ENCODE measurements around the gene PSTPIP2. TPM values are rescaled to one million over a fixed set of nuclear protein-coding genes. Genes with fewer than 3 reads are reported as not detected.

The PSTPIP2 gene
- total and polyA plus RNA-seq, 2 of the 4 experiments (the other 2 are of a cell fraction) = 10.4 to 12.4 TPM

DNA sequence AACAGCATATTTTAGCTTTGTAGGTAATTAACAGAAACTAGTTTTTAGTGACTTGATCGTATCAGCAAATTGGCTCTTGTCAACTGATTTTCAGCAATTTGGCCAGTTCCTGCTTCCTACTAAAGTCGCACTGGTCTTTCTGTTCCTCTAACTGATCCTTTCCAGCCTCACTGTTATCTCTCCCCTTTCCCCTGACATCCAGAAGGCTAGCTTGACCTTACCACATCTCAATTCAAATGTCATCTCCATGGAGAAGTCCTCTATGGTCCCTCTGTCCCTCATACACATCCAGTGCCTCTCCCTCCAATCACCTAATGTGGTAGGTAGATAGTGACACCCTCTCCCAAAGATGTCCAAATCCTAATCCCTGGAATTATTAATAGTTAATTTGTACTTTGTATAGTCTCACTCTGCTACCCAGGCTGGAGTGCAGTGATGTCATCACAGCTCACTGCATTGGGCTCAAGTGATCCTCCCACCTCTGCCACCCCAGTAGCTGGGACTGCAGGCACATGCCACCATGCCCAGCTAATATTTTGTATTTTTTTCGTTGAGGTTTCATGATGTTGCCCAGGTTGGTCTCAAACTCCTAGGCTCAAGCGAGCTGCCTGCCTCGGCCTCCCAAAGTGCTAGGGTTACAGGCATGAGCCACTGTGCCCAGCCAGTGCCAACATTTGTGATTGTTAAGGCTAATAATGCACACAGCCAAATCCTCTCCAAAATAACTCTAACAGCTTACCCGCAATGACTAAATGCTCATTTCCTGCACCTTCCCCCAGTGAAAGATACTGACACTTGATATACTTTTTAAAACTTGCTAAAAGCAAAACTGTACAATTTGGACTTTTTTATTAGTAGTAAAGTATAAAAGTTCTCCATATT, 16.9 kb downstream of the PSTPIP2 start (continued):
- TF ChIP-seq, protein P1, sequence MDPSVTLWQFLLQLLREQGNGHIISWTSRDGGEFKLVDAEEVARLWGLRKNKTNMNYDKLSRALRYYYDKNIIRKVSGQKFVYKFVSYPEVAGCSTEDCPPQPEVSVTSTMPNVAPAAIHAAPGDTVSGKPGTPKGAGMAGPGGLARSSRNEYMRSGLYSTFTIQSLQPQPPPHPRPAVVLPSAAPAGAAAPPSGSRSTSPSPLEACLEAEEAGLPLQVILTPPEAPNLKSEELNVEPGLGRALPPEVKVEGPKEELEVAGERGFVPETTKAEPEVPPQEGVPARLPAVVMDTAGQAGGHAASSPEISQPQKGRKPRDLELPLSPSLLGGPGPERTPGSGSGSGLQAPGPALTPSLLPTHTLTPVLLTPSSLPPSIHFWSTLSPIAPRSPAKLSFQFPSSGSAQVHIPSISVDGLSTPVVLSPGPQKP (IDR thresholded peaks at IDR 0.05; ENCODE audit: borderline replicate concordance, low read depth, low read length) = no peak

DNA sequence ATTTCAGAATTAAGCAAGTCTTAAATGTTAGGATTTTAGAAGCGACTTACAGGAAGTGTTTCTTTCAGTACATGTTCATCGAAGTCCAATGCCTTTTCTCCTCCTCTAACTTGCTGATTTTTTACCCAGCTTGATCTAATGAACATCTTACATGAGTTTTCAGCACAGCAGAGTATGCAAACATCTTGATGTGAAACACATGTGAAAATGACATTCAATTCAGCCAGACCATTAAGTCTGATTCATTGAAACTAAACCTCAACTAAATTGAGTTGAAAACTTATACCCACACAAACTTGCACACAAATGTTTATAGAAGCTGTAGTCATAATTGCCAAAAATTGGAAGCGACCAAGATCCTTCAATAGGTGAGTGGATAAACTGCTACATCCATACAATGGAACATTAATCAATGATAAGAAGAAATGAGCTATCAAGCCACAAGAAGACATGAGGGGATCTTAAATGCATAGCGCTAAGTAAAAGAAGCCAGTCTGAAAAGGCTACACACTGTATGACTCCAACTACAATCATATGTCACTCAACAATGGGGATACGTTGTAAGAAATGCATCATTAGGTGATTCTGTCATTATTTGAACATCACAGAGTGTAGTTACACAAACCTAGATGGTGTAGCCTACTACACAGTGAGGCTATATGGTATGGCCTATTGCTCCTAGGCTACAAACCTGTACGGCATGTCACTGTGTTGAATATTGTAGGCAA, 18.5 kb downstream of the PSTPIP2 start:
- H3K4me1 ChIP-seq (ENCODE audit: control insufficient read depth, insufficient read depth, low read length) = peaks cover 8% of the 10 kb centered on the region
- ChIA-PET POLR2A (ENCODE audit: unreplicated experiment) (no interaction called here), CTCF (interaction anchor here (0.7 kb wide), 1 partner anchor 77 kb away, joined by 4 read pairs; no protein-coding TSS in a partner anchor)
- no TSS peak for BruUV-seq (replicated peaks)
- H2BK120ac ChIP-seq (ENCODE audit: low read depth, low read length) = no peak overlapping the region
- intact Hi-C loops (cut with micrococcal nuclease) = no loop called here
- no peak overlapping the region for H2AK5ac ChIP-seq (ENCODE audit: low read depth, low read length)
- no peaks in the 10 kb centered on the region for H3K27me3 ChIP-seq (ENCODE audit: control insufficient read depth, insufficient read depth, low read length)
- peaks cover 20 to 36% of the 10 kb centered on the region in 2 experiments for H3K79me1 ChIP-seq (ENCODE audit: low read depth in 1 of 2, low read length in 2 of 2)
- in situ Hi-C loops (cut with MboI; ENCODE audit: low sequenced_read_pairs) = no loop called here
- no peak overlapping the region for H3K14ac ChIP-seq (replicated peaks; ENCODE audit: low read depth, low read length)
- no peak overlapping the region for H3K27ac ChIP-seq (ENCODE audit: insufficient read depth, low read length)
- DNase-seq (peak; percentile 68), ATAC-seq (ENCODE audit: low read depth) (peak; percentile 13; the same call in 1 of the 2 replicates)
- no peak overlapping the region for H3K4me2 ChIP-seq (ENCODE audit: low read depth, low read length)
- H2BK5ac ChIP-seq (ENCODE audit: low read depth, low read length, poor library complexity, severe bottlenecking) = peak overlapping the region; percentile 16
- no peak overlapping the region for H3K4ac ChIP-seq (ENCODE audit: low read depth, low read length)
- H2AFZ ChIP-seq (replicated peaks; ENCODE audit: low read length, poor library complexity) = no peak overlapping the region
- 80% methylated on average over 2 of the region's 6 CpGs; no CpG with 5 or more reads in 1 of the 2 experiments for WGBS, 2 experiments (ENCODE audit: extremely low coverage in 2 of 2, insufficient read length in 1 of 2)
- H3K9ac ChIP-seq (ENCODE audit: low read depth, low read length) = no peak overlapping the region
- H4K20me1 ChIP-seq (ENCODE audit: insufficient read depth, low read length) = peaks cover 10% of the 10 kb centered on the region; the same call in 1 of the 2 replicates
- H3K9me3 ChIP-seq (ENCODE audit: control insufficient read depth, insufficient read depth, low read length) = no peaks in the 10 kb centered on the region
- H3K56ac ChIP-seq (ENCODE audit: extremely low read depth, insufficient read depth, low read length) = no peak overlapping the region
- no peak overlapping the region for H4K5ac ChIP-seq (ENCODE audit: low read depth, low read length)
- no peak overlapping the region for H2AK9ac ChIP-seq (replicated peaks; ENCODE audit: low read depth, low read length, poor library complexity)
- no peak overlapping the region for H3K4me3 ChIP-seq (ENCODE audit: insufficient read depth, low read depth, low read length)
- H3K9me1 ChIP-seq (ENCODE audit: insufficient read depth, low read length) = peaks cover 3% of the 10 kb centered on the region; the same call in 1 of the 2 replicates
- H3K36me3 ChIP-seq (ENCODE audit: control insufficient read depth, insufficient read depth, low read length) = no peaks in the 10 kb centered on the region
- no peak overlapping the region for H2BK20ac ChIP-seq (ENCODE audit: low read depth, low read length)
- peak overlapping the region; percentile 26; the same call in 1 of the 2 replicates for H3K18ac ChIP-seq (ENCODE audit: low read depth, low read length)
- H3K23ac ChIP-seq (ENCODE audit: low read depth, low read length) = no peak overlapping the region
- H4K91ac ChIP-seq (ENCODE audit: insufficient read depth, low read depth, low read length) = no peak overlapping the region
- no peak overlapping the region for H4K8ac ChIP-seq (ENCODE audit: low read depth in 2 of 2, low read length in 2 of 2)
- no peak overlapping the region for H2BK15ac ChIP-seq (ENCODE audit: low read depth, low read length)
- dilution Hi-C loops (cut with HindIII; ENCODE audit: low sequenced_read_pairs, unreplicated experiment) = no loop called here
- no peak for TF ChIP-seq MAZ (IDR thresholded peaks at IDR 0.05; ENCODE audit: borderline replicate concordance, low read depth, low read length)
- TF ChIP-seq MAFK (IDR thresholded peaks at IDR 0.05; ENCODE audit: low read depth, low read length) = no peak
- TF ChIP-seq, protein P2, sequence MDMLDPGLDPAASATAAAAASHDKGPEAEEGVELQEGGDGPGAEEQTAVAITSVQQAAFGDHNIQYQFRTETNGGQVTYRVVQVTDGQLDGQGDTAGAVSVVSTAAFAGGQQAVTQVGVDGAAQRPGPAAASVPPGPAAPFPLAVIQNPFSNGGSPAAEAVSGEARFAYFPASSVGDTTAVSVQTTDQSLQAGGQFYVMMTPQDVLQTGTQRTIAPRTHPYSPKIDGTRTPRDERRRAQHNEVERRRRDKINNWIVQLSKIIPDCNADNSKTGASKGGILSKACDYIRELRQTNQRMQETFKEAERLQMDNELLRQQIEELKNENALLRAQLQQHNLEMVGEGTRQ (IDR thresholded peaks at IDR 0.05; ENCODE audit: low read depth, low read length) = no peak
- TF ChIP-seq SMC3 (IDR thresholded peaks at IDR 0.05; ENCODE audit: low read depth, low read length) = no peak
- TF ChIP-seq MXI1 (IDR thresholded peaks at IDR 0.05; ENCODE audit: borderline replicate concordance, low read depth, low read length) = no peak
- no peak for TF ChIP-seq NFE2L2 (IDR thresholded peaks at IDR 0.05; ENCODE audit: low read depth, low read length)
- TF ChIP-seq RFX5 (IDR thresholded peaks at IDR 0.05; ENCODE audit: low read depth, low read length) = no peak
- no peak for TF ChIP-seq POLR2A (IDR thresholded peaks at IDR 0.05; ENCODE audit: low read depth, low read length)
- TF ChIP-seq, protein P3, sequence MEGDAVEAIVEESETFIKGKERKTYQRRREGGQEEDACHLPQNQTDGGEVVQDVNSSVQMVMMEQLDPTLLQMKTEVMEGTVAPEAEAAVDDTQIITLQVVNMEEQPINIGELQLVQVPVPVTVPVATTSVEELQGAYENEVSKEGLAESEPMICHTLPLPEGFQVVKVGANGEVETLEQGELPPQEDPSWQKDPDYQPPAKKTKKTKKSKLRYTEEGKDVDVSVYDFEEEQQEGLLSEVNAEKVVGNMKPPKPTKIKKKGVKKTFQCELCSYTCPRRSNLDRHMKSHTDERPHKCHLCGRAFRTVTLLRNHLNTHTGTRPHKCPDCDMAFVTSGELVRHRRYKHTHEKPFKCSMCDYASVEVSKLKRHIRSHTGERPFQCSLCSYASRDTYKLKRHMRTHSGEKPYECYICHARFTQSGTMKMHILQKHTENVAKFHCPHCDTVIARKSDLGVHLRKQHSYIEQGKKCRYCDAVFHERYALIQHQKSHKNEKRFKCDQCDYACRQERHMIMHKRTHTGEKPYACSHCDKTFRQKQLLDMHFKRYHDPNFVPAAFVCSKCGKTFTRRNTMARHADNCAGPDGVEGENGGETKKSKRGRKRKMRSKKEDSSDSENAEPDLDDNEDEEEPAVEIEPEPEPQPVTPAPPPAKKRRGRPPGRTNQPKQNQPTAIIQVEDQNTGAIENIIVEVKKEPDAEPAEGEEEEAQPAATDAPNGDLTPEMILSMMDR (conservative IDR thresholded peaks at IDR 0.05; ENCODE audit: low read depth, low read length) = no peak

Measured in IMR-90 (cell line).